SK-N-SH treated with all-trans-retinoic acid at 6 μM for 48 hours (cell line): ENCODE measurements around the gene NRN1.

ENCODE experiments used
- ATAC-seq: fragments of 200-7000 bp; cut with Tn5 transposase; 3 replicates; pipeline ENCODE4 v1.9.1; 2020; ENCODE audit warnings: mild to moderate bottlenecking, moderate library complexity
- ARNTL ChIP-seq: fragments of 450-650 bp; formaldehyde crosslinking; IDR thresholded peaks from 2 replicates; pipeline ENCODE4 v1.5.0; 2020; ENCODE audit warnings: low read depth, mild to moderate bottlenecking, moderate library complexity, borderline replicate concordance
- BACH2 ChIP-seq: fragments of 250-450 bp; sonication (Bioruptor Pico); IDR thresholded peaks from 2 replicates; pipeline ENCODE4 v1.9.0; 2021; ENCODE audit warnings: mild to moderate bottlenecking, borderline replicate concordance
- CSDC2 ChIP-seq: fragments of 250-450 bp; sonication (Bioruptor Pico); IDR thresholded peaks from 2 replicates; pipeline ENCODE4 v1.5.0; 2020; ENCODE audit warnings: mild to moderate bottlenecking, moderate library complexity
- CSRNP3 ChIP-seq: fragments of 250-450 bp; sonication (Bioruptor Pico); IDR thresholded peaks from 2 replicates; pipeline ENCODE4 v1.5.1; 2021; ENCODE audit warnings: mild to moderate bottlenecking, moderate library complexity
- GLIS3 ChIP-seq: fragments of 250-450 bp; sonication (Bioruptor Pico); IDR thresholded peaks from 2 replicates; pipeline ENCODE4 v1.5.0; 2020; ENCODE audit warnings: mild to moderate bottlenecking, moderate library complexity
- ISL1 ChIP-seq: fragments of 250-450 bp; sonication (Bioruptor Pico); IDR thresholded peaks from 2 replicates; pipeline ENCODE4 v2.1.2; 2022; ENCODE audit warnings: mild to moderate bottlenecking, moderate library complexity
- OSR1 ChIP-seq: fragments of 250-450 bp; sonication (Bioruptor Pico); IDR thresholded peaks from 2 replicates; pipeline ENCODE4 v1.8.0; 2022; ENCODE audit warnings: moderate library complexity, mild to moderate bottlenecking, inconsistent platforms
- PATZ1 ChIP-seq: fragments of 250-450 bp; sonication (Bioruptor Pico); IDR thresholded peaks from 2 replicates; pipeline ENCODE4 v1.8.0; 2020; ENCODE audit warnings: mild to moderate bottlenecking, moderate library complexity, borderline replicate concordance
- POU6F1 ChIP-seq: fragments of 250-450 bp; sonication (Bioruptor Pico); IDR thresholded peaks from 2 replicates; pipeline ENCODE4 v1.8.0; 2021; ENCODE audit warnings: low read depth, mild to moderate bottlenecking, moderate library complexity, borderline replicate concordance
- PPARA ChIP-seq: fragments of 250-450 bp; sonication (Bioruptor Pico); IDR thresholded peaks from 2 replicates; pipeline ENCODE4 v1.5.0; 2020; ENCODE audit warnings: mild to moderate bottlenecking, borderline replicate concordance
- RARB ChIP-seq: fragments of 250-450 bp; sonication (Bioruptor Pico); IDR thresholded peaks from 2 replicates; pipeline ENCODE4 v1.8.0; 2021; ENCODE audit warnings: mild to moderate bottlenecking, moderate library complexity
- SNAI2 ChIP-seq: fragments of 250-450 bp; sonication (Bioruptor Pico); IDR thresholded peaks from 2 replicates; pipeline ENCODE4 v1.5.0; 2020; ENCODE audit warnings: mild to moderate bottlenecking, moderate library complexity
- TCF4 ChIP-seq: fragments of 250-450 bp; sonication (Bioruptor Pico); IDR thresholded peaks from 2 replicates; pipeline ENCODE4 v1.8.0; 2021; ENCODE audit warnings: mild to moderate bottlenecking, moderate library complexity, borderline replicate concordance
- TOX ChIP-seq: fragments of 250-450 bp; sonication (Bioruptor Pico); IDR thresholded peaks from 2 replicates; pipeline ENCODE4 v1.8.0; 2021; ENCODE audit warnings: mild to moderate bottlenecking, moderate library complexity, borderline replicate concordance
- ZC3H10 ChIP-seq: fragments of 250-450 bp; sonication (Bioruptor Pico); IDR thresholded peaks from 2 replicates; pipeline ENCODE4 v1.5.1; 2021; ENCODE audit warnings: mild to moderate bottlenecking, moderate library complexity
- ZFP3 ChIP-seq: fragments of 250-450 bp; sonication (Bioruptor Pico); IDR thresholded peaks from 2 replicates; pipeline ENCODE4 v1.5.0; 2020; ENCODE audit warnings: mild to moderate bottlenecking, moderate library complexity
- ZNF565 ChIP-seq: fragments of 450-650 bp; formaldehyde crosslinking; conservative IDR thresholded peaks from 2 replicates; pipeline ENCODE4 v1.5.0; 2020; ENCODE audit warnings: low read depth, mild to moderate bottlenecking, moderate library complexity
- ZNF70 ChIP-seq: fragments of 450-650 bp; formaldehyde crosslinking; IDR thresholded peaks from 2 replicates; pipeline ENCODE4 v1.5.0; 2020; ENCODE audit warnings: mild to moderate bottlenecking, moderate library complexity
- ZNF8 ChIP-seq: fragments of 450-650 bp; formaldehyde crosslinking; IDR thresholded peaks from 2 replicates; pipeline ENCODE4 v1.5.0; 2020; ENCODE audit warnings: mild to moderate bottlenecking, moderate library complexity

NRN1 gene

GRCh38 chr6:6046716-6047115, 40.0 kb upstream of the NRN1 start (continued):
- TF ChIP-seq CSRNP3 (no peak), CSDC2 (CRISPR knock-in tag) (no peak), ISL1 (CRISPR knock-in tag) (no peak)

GRCh38 chr6:6039946-6040509, 33.3 kb upstream of the NRN1 start:
- ATAC-seq, result no peak
- TF ChIP-seq GLIS3 (CRISPR knock-in tag) (no peak), SNAI2 (CRISPR knock-in tag) (no peak), CSDC2 (CRISPR knock-in tag) (no peak), PATZ1 (no peak)

- ATAC-seq, result no peak
- TF ChIP-seq ZFP3 (no peak), BACH2 (CRISPR knock-in tag) (no peak), ZNF8 (CRISPR knock-in tag) (no peak), PPARA (CRISPR knock-in tag) (no peak), ISL1 (CRISPR knock-in tag) (no peak), POU6F1 (CRISPR knock-in tag) (no peak), ZC3H10 (CRISPR knock-in tag) (no peak), RARB (CRISPR knock-in tag) (no peak), PATZ1 (no peak)
Observed at GRCh38 chr6:6037179-6037578, 30.5 kb upstream of the NRN1 start.

- ATAC-seq, result no peak
- TF ChIP-seq GLIS3 (CRISPR knock-in tag), result no peak
- TF ChIP-seq ZNF8 (CRISPR knock-in tag), result no peak
- TF ChIP-seq, all 23 proteins: peak for 0
Observed at GRCh38 chr6:6033858-6034257, 27.1 kb upstream of the NRN1 start.

GRCh38 chr6:6026513-6027205, 19.9 kb upstream of the NRN1 start:
- ATAC-seq, result no peak
- TF ChIP-seq PATZ1 (no peak), ISL1 (CRISPR knock-in tag) (no peak), ZNF565 (CRISPR knock-in tag) (no peak), SNAI2 (CRISPR knock-in tag) (no peak), PPARA (CRISPR knock-in tag) (no peak), GLIS3 (CRISPR knock-in tag) (no peak), ZNF70 (CRISPR knock-in tag) (no peak), ZNF8 (CRISPR knock-in tag) (no peak), CSDC2 (CRISPR knock-in tag) (no peak), RARB (CRISPR knock-in tag) (no peak), CSRNP3 (no peak), ARNTL (CRISPR knock-in tag) (no peak), OSR1 (CRISPR knock-in tag) (no peak), TCF4 (CRISPR knock-in tag) (no peak), TOX (CRISPR knock-in tag) (no peak), BACH2 (CRISPR knock-in tag) (no peak), POU6F1 (CRISPR knock-in tag) (no peak)
